Measurements from ENCODE around the gene CMTM1.

CMTM1 gene

DNA sequence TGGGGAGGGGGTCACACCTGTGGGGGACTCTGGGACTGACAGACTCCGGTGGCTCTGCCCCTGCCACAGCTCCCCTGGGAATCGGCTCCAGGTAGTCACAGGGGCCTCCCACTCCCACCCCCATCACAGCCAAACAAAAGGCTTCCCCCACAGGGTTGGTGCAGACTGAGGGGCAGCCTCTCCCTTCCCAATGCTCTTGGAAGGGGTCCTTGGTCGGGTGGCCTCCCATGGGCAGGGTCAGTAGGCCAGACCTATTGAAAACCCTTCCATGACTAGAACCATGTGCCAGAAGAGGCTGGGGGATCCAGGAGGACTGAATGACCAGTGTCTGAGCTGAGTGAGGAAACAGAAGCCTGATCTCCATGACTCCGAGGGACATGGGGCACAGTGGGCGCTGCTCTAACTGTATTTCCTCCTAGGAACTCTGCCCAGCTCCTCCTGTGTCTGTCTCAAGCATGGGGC, 45.0 kb upstream of the CMTM1 start:
- no peak for DNase-seq (ENCODE audit: low spot score)
- TF ChIP-seq, protein P1, sequence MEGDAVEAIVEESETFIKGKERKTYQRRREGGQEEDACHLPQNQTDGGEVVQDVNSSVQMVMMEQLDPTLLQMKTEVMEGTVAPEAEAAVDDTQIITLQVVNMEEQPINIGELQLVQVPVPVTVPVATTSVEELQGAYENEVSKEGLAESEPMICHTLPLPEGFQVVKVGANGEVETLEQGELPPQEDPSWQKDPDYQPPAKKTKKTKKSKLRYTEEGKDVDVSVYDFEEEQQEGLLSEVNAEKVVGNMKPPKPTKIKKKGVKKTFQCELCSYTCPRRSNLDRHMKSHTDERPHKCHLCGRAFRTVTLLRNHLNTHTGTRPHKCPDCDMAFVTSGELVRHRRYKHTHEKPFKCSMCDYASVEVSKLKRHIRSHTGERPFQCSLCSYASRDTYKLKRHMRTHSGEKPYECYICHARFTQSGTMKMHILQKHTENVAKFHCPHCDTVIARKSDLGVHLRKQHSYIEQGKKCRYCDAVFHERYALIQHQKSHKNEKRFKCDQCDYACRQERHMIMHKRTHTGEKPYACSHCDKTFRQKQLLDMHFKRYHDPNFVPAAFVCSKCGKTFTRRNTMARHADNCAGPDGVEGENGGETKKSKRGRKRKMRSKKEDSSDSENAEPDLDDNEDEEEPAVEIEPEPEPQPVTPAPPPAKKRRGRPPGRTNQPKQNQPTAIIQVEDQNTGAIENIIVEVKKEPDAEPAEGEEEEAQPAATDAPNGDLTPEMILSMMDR (IDR thresholded peaks at IDR 0.05; ENCODE audit: extremely low read depth, missing control alignments): no peak

DNA sequence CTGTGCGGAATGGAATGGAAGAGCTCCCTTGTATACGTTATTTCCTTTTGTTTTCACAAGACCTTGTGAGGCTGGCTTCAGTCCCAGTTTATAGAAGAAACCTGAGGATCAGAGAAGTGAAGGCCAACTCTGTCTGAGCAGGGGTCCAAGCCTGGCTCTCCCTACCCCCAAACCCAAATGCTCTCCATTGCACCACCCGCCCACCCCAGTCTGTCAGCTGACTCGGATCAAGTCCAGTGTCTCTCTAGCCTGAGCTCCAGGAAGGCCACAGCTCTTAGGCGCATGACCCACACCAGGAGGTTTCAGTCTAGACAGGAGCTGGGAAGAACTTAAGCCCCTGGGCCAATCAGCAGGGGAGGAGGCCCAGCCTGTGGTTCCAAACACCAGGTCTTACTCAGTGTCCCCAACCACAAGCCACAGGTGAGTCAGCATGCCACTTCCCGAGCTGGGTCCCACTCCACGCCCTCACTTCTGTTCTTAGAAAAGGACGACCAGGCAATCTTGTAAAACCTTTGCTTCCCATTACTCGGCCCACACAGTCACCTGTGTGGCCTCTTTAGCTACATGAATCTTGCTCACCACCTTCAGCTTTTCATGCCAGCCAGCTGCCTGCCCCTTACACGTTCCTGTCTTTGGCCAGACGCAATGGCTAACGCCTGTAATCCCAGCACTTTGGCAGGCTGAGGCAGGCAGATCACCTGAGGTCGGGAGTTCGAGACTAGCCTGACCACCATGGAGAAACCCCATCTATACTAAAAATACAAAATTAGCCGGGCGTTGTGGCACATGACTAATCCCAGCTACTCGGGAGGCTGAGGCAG, 44.1 kb upstream of the CMTM1 start:
- TF ChIP-seq, protein P1 (IDR thresholded peaks at IDR 0.05; ENCODE audit: extremely low read depth, missing control alignments): no peak

DNA sequence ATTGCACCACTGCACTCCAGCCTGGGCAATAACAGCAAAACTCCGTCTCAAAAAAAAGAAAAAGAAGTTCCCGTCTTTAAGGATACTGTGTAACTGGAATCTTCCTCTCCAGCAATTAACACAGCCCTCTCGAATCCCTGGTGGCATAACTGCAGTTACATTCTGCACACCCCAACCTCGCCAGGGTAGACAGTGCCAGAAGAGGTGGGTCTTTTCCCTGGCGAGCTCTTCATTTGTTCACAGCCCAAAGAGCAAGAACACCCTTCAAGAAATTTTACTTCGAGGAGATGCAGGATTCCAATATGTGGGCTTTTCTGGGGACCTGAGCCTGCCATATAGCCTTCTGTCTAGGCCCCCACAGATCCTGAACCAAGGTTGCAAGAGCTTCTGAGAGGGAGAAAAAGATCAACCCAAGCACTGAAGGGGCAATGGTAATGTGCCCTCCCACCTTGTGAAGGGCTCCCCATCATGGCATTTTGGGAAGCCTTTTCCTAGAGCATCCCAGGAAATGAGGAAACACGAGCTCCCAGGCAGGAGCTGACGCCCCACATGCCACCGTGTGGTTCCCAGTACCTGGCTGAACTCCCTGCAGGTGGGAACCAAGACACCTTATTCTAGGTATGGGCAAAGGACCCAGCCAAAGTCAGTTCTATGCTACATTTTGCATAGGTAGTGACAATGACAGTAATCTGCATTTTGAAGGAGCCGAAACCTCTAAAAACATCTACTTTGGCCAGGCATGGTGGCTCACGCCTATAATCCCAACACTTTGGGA, 43.2 kb upstream of the CMTM1 start:
- TF ChIP-seq, protein P1 (IDR thresholded peaks at IDR 0.05; ENCODE audit: extremely low read depth, missing control alignments): no peak
- DNase-seq (ENCODE audit: low spot score): no peak

More for the DNA sequence above, 44.1 kb upstream of the CMTM1 start:
- DNase-seq (ENCODE audit: low spot score): peak; percentile 57

DNA sequence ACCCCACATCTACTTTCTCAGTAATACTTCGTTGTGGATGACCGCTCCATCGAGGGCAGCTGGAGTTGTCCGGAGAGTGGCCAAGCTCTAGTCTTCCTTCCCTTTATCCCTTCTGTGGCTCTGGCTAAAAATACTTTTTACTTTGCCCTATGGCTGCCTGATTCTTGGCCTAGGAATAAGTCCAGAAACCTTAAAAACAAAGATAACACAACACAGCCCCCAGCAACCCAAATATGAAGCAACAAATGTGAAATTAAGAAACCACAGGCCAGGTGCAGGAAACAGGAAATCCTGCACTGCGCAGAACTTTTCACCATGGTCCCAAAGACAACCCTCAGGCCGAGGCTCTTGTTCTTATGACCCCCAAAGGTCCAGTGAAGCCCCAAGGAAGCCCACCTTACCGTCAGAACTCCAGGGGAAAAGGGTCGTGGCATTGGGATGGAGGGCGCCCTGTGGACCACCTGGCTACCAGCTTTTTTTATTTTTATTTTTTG, 42.3 kb upstream of the CMTM1 start:
- TF ChIP-seq, protein P1 (IDR thresholded peaks at IDR 0.05; ENCODE audit: extremely low read depth, missing control alignments): no peak
- peak; percentile 47 for DNase-seq (ENCODE audit: low spot score)

DNA sequence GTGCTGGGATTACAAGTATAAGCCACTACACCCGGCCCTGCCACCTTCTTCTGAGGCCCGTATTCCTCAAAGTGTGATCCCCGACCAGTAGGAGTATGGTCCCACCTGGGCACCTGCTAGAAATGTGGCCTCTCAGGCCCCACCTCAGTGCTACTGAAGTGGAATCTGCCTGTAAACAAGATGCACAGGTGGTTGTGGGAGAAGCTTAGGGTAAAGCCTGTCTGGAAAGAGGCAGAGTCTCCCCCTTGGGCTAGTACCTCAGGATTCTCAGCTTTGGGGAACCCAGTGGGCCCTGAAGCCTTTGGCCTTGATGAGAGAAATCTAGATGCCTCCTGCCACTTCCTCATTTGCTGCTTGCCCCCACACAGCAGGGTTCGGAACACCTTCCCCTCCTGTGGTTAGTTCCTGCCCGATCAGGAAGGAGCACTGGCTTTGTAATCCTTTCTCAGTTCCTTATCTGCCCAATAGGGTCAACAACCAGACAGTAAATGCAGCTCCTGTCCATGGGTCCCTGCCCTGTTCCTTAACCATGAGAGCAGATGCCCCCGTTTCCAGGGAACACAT, 41.6 kb upstream of the CMTM1 start:
- TF ChIP-seq, protein P1 (IDR thresholded peaks at IDR 0.05; ENCODE audit: extremely low read depth, missing control alignments): no peak
- peak; percentile 58 for DNase-seq (ENCODE audit: low spot score)

DNA sequence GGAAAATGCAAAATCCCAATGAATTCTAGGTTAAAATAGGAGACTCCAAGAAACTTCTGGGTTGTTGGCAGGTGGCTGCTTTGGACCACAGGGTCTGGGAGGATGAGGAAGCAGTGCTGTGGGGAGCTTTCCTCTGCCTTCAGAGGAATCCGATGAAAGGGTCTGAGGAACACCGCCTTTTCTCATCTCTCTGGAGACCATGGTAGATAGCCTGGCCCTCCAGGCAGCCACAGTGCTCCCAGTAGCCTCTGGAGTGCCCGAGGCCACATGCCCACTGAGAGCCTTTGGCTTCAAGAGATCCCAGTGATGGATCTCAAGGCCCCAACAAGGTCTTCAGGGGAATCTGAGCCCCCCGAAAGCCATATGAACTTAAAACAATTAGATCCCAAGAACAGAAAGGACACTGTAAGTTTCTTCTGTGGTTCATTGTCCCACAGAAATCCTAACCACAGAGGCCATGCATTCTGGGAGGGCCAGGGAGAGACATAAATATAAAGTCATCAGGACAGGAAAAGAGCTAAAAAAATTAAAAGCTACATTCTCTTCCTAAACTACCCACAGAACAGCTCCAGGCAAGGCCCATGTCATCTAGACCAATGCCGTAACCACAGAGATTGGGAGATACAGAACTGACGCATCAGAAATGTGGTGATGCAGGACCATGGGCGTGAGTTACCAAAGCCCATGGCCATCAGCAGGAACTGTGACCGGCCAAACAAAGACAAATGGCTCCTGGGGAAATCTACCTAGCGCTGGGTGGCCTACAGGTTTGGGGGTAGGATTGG, 40.7 kb upstream of the CMTM1 start:
- no peak for DNase-seq (ENCODE audit: low spot score)
- TF ChIP-seq, protein P1 (IDR thresholded peaks at IDR 0.05; ENCODE audit: extremely low read depth, missing control alignments): no peak
